ENCODE measurements around the gene GSPT1. TPM values are rescaled to one million over a fixed set of nuclear protein-coding genes. Genes with fewer than 3 reads are reported as not detected.

Gene GSPT1
- 57.7 TPM for polyA plus RNA-seq (2012; ENCODE audit: insufficient read length, low read depth)

DNA sequence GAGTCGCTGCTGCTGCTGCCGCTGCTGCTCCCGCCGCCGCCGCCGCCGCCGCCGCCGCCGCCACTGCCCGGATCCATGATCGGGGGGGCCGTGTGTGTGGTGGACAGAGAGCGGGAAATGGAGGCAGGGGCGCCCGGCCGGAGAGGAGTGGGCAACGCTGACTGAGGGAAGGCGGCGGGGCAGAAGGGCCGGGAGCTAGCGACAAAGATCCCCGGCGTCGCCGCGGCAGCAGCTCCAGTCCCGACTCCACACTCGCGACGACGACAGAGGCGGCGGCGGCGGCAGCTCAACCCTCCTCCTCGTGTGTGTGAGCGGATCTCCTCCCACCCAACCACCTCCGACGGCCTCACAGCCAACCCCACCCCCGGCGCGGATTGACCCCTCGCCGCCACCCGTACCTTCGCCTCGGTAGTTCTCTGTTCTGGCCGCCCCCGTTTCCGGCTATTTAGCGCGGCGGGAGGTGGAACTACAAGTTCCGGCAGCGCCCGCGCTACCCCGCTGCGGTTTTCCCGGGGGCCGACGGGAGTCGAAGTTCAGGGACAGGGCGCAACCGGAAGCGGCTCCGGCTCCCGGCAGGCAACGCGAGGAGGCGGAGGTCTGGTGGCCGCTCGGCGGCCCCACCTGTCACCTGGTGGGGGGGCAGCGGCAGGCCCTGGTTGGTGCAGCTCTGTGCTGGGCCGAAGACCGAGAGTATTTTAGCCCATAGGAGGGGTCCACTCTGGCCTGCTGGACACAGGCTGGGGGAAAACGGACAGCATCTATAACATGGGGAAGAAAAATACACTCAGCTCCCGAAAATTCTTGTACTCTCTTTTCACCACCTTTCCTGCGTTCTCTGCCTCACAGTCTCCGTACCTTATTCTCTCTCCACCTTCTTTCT lies at the start of gene GSPT1:
Gene GSPT1, minus strand, starts transcription at position 313 of the 880 bp plus-strand sequence. Its CDS starts 236 bp downstream, at position 77.
- TF ChIP-seq FOXP2 (optimal IDR thresholded peaks at IDR 0.05; ENCODE audit: borderline replicate concordance, extremely low read depth, extremely low read length, insufficient read depth): peak; percentile 51
- TF ChIP-seq POLR2AphosphoS5 (IDR thresholded peaks at IDR 0.05; ENCODE audit: low read depth, low read length): peak; percentile 88
- 0 out of 2 replicates have a peak, but pooled peaks have one; percentile 4 for TF ChIP-seq SIN3A (IDR thresholded peaks at IDR 0.05; ENCODE audit: borderline replicate concordance, insufficient read depth, low read length)
- TF ChIP-seq, protein P1, sequence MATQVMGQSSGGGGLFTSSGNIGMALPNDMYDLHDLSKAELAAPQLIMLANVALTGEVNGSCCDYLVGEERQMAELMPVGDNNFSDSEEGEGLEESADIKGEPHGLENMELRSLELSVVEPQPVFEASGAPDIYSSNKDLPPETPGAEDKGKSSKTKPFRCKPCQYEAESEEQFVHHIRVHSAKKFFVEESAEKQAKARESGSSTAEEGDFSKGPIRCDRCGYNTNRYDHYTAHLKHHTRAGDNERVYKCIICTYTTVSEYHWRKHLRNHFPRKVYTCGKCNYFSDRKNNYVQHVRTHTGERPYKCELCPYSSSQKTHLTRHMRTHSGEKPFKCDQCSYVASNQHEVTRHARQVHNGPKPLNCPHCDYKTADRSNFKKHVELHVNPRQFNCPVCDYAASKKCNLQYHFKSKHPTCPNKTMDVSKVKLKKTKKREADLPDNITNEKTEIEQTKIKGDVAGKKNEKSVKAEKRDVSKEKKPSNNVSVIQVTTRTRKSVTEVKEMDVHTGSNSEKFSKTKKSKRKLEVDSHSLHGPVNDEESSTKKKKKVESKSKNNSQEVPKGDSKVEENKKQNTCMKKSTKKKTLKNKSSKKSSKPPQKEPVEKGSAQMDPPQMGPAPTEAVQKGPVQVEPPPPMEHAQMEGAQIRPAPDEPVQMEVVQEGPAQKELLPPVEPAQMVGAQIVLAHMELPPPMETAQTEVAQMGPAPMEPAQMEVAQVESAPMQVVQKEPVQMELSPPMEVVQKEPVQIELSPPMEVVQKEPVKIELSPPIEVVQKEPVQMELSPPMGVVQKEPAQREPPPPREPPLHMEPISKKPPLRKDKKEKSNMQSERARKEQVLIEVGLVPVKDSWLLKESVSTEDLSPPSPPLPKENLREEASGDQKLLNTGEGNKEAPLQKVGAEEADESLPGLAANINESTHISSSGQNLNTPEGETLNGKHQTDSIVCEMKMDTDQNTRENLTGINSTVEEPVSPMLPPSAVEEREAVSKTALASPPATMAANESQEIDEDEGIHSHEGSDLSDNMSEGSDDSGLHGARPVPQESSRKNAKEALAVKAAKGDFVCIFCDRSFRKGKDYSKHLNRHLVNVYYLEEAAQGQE (IDR thresholded peaks at IDR 0.05; ENCODE audit: insufficient read depth in 1 of 2, low read depth in 2 of 2, low read length in 2 of 2): no peak
- TF ChIP-seq TAF1 (IDR thresholded peaks at IDR 0.05; ENCODE audit: borderline replicate concordance, insufficient read depth, low read length): 0 out of 2 replicates have a peak, but pooled peaks have one; percentile 57

DNA sequence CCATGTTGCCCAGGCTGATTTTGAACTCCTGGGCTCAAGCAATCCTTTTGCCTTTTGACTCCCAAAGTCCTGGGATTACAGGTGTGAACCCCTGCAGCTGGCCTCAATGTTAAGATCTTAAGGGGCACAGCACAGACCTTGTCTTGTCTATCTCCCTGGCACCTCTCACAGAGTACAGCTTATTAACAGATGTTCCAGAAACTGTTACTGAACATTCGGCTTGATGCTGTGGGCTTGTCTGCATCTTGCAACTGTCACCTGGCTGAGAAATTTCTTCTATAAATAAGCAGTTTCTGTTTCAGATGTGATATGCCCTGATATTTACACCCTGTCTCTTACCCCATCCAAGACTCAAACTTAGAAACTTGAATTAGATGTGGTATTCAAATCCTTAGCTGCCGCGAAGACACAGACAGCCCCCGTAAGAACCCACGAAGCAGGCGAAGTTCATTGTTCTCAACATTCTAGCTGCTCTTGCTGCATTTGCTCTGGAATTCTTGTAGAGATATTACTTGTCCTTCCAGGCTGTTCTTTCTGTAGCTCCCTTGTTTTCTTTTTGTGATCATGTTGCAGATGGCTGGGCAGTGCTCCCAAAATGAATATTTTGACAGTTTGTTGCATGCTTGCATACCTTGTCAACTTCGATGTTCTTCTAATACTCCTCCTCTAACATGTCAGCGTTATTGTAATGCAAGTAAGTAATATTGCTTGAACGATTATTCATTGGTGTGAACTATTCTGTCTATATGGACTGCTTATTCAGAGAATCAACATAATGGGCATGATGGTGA lies 49.2 kb upstream of the GSPT1 start, which contains the start of gene TNFRSF17:
Gene TNFRSF17, plus strand, starts transcription at position 450 of the 791 bp plus-strand sequence. Its CDS starts 115 bp downstream, at position 565.
- TF ChIP-seq, protein P1 (IDR thresholded peaks at IDR 0.05; ENCODE audit: insufficient read depth in 1 of 2, low read depth in 2 of 2, low read length in 2 of 2): no peak
- TF ChIP-seq FOXP2 (optimal IDR thresholded peaks at IDR 0.05; ENCODE audit: borderline replicate concordance, extremely low read depth, extremely low read length, insufficient read depth): no peak
- TF ChIP-seq TAF1 (IDR thresholded peaks at IDR 0.05; ENCODE audit: borderline replicate concordance, insufficient read depth, low read length): no peak

DNA sequence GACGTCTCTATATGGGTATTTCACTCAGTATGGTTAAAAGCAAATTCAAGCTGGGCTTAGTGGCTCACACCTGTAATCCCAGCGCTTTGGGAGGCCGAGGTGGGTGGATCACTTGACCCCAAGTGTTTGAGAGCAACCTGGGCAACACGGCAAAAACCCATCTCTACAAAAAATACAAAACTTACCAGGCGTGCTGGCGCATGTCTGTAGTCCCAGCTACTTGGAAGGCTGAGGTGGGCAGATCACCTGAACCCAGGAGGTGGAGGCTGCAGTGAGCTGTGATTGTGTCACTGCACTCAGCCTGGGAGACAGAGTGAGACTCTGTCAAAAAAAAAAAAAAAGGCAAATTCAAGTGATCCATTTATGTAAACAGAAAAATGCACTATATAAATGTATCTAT lies 48.0 kb upstream of the GSPT1 start:
- TF ChIP-seq SIN3A (IDR thresholded peaks at IDR 0.05; ENCODE audit: borderline replicate concordance, insufficient read depth, low read length) (no peak), TAF1 (IDR thresholded peaks at IDR 0.05; ENCODE audit: borderline replicate concordance, insufficient read depth, low read length) (no peak), FOXP2 (optimal IDR thresholded peaks at IDR 0.05; ENCODE audit: borderline replicate concordance, extremely low read depth, extremely low read length, insufficient read depth) (no peak), POLR2AphosphoS5 (IDR thresholded peaks at IDR 0.05; ENCODE audit: low read depth, low read length) (no peak)
- TF ChIP-seq, protein P1 (IDR thresholded peaks at IDR 0.05; ENCODE audit: insufficient read depth in 1 of 2, low read depth in 2 of 2, low read length in 2 of 2): no peak

- TF ChIP-seq FOXP2 (optimal IDR thresholded peaks at IDR 0.05; ENCODE audit: borderline replicate concordance, extremely low read depth, extremely low read length, insufficient read depth) (no peak), TAF1 (IDR thresholded peaks at IDR 0.05; ENCODE audit: borderline replicate concordance, insufficient read depth, low read length) (no peak), SIN3A (IDR thresholded peaks at IDR 0.05; ENCODE audit: borderline replicate concordance, insufficient read depth, low read length) (no peak), POLR2AphosphoS5 (IDR thresholded peaks at IDR 0.05; ENCODE audit: low read depth, low read length) (no peak)
- TF ChIP-seq, protein P1 (IDR thresholded peaks at IDR 0.05; ENCODE audit: insufficient read depth in 1 of 2, low read depth in 2 of 2, low read length in 2 of 2): no peak
Observed at GRCh38 chr16:11957591-11958395, 42.0 kb upstream of the GSPT1 start.
